ENCODE results near the gene ENTPD5.

Gene ENTPD5

GRCh38 chr14:73997944-73998447, 21.1 kb downstream of the ENTPD5 start:
- Histone ChIP-seq H3K36me3 (ENCODE audit: insufficient read depth, low read length) (peaks cover 11% of the 10 kb centered on the region; the same call in 1 of the 2 replicates), H2AFZ (ENCODE audit: low read length) (no peak overlapping the region), H4K20me1 (ENCODE audit: insufficient read depth, low read length) (no peaks in the 10 kb centered on the region), H3K27me3 (ENCODE audit: insufficient read depth, low read length) (no peaks in the 10 kb centered on the region), H3K27ac (ENCODE audit: low read depth, low read length, poor library complexity, severe bottlenecking) (no peak overlapping the region), H3K9me3 (ENCODE audit: low read length) (no peaks in the 10 kb centered on the region), H3F3A (ENCODE audit: insufficient read depth, low read length) (no peaks in the 10 kb centered on the region), H3K4me3 (ENCODE audit: low read depth, low read length, poor library complexity, severe bottlenecking) (no peak overlapping the region), H3K4me2 (ENCODE audit: low read length) (no peak overlapping the region), H3K9ac (ENCODE audit: low read length) (no peak overlapping the region), H3K79me2 (ENCODE audit: insufficient read depth, low read length) (no peaks in the 10 kb centered on the region), H3K4me1 (ENCODE audit: insufficient read depth, low read length, severe bottlenecking) (peaks cover 16% of the 10 kb centered on the region), H3K9me2 (ENCODE audit: low read depth, low read length) (no peaks in the 10 kb centered on the region)
- TF ChIP-seq EZH2 (IDR thresholded peaks at IDR 0.05; ENCODE audit: borderline replicate concordance, low read length) (no peak), CTCF (IDR thresholded peaks at IDR 0.05; ENCODE audit: low read length) (no peak)

GRCh38 chr14:73997108-73997943, 21.8 kb downstream of the ENTPD5 start:
- no peaks in the 10 kb centered on the region for H3K79me2 ChIP-seq (ENCODE audit: insufficient read depth, low read length)
- no peak overlapping the region for H3K27ac ChIP-seq (ENCODE audit: low read depth, low read length, poor library complexity, severe bottlenecking)

GRCh38 chr14:73996731-73997107, 22.4 kb downstream of the ENTPD5 start:
- Histone ChIP-seq H3F3A (ENCODE audit: insufficient read depth, low read length) (no peaks in the 10 kb centered on the region), H2AFZ (ENCODE audit: low read length) (no peak overlapping the region), H4K20me1 (ENCODE audit: insufficient read depth, low read length) (no peaks in the 10 kb centered on the region), H3K27ac (ENCODE audit: low read depth, low read length, poor library complexity, severe bottlenecking) (no peak overlapping the region), H3K4me3 (ENCODE audit: low read depth, low read length, poor library complexity, severe bottlenecking) (no peak overlapping the region), H3K9me3 (ENCODE audit: low read length) (no peaks in the 10 kb centered on the region), H3K4me2 (ENCODE audit: low read length) (no peak overlapping the region), H3K27me3 (ENCODE audit: insufficient read depth, low read length) (no peaks in the 10 kb centered on the region), H3K9me2 (ENCODE audit: low read depth, low read length) (no peaks in the 10 kb centered on the region), H3K4me1 (ENCODE audit: insufficient read depth, low read length, severe bottlenecking) (peaks cover 16% of the 10 kb centered on the region), H3K9ac (ENCODE audit: low read length) (no peak overlapping the region), H3K79me2 (ENCODE audit: insufficient read depth, low read length) (no peaks in the 10 kb centered on the region), H3K36me3 (ENCODE audit: insufficient read depth, low read length) (peaks cover 11% of the 10 kb centered on the region; the same call in 1 of the 2 replicates)
- TF ChIP-seq CTCF (IDR thresholded peaks at IDR 0.05; ENCODE audit: low read length) (no peak), EZH2 (IDR thresholded peaks at IDR 0.05; ENCODE audit: borderline replicate concordance, low read length) (no peak)

More at GRCh38 chr14:73997108-73997943, 21.8 kb downstream of the ENTPD5 start:
- H3K9ac ChIP-seq (ENCODE audit: low read length): no peak overlapping the region
- no peaks in the 10 kb centered on the region for H4K20me1 ChIP-seq (ENCODE audit: insufficient read depth, low read length)
- no peak overlapping the region for H3K4me3 ChIP-seq (ENCODE audit: low read depth, low read length, poor library complexity, severe bottlenecking)
- no peak overlapping the region for H2AFZ ChIP-seq (ENCODE audit: low read length)
- H3K9me3 ChIP-seq (ENCODE audit: low read length): no peaks in the 10 kb centered on the region
- no peak overlapping the region for H3K4me2 ChIP-seq (ENCODE audit: low read length)
- H3K36me3 ChIP-seq (ENCODE audit: insufficient read depth, low read length): peaks cover 11% of the 10 kb centered on the region; the same call in 1 of the 2 replicates
- H3K9me2 ChIP-seq (ENCODE audit: low read depth, low read length): no peaks in the 10 kb centered on the region
- TF ChIP-seq CTCF (IDR thresholded peaks at IDR 0.05; ENCODE audit: low read length): no peak
- H3K4me1 ChIP-seq (ENCODE audit: insufficient read depth, low read length, severe bottlenecking): peaks cover 16% of the 10 kb centered on the region
- H3K27me3 ChIP-seq (ENCODE audit: insufficient read depth, low read length): no peaks in the 10 kb centered on the region
- H3F3A ChIP-seq (ENCODE audit: insufficient read depth, low read length): no peaks in the 10 kb centered on the region
